Trophoblast cell (in vitro differentiated cells and primary cell): Measurements from ENCODE around the gene ATF2. TPM values are rescaled to one million over a fixed set of nuclear protein-coding genes. Genes with fewer than 3 reads are reported as not detected.

Experiments used
- DNase-seq, 2 donors: peaks; one replicate each; pipeline ENCODE4 v3.0.0-alpha.2; 2016
- H2AFZ ChIP-seq: 2 replicates; pipeline ENCODE4 v1.6.1; 2013; ENCODE audit warnings: low read length, moderate library complexity, mild to moderate bottlenecking; ENCODE audit not compliant: insufficient read depth, poor library complexity
- H2AK5ac ChIP-seq: 2 replicates; pipeline ENCODE4 v1.6.1; 2013; ENCODE audit warnings: mild to moderate bottlenecking, low read length
- H2BK120ac ChIP-seq: 2 replicates; pipeline ENCODE4 v1.6.1; 2013; ENCODE audit warnings: low read length, mild to moderate bottlenecking, moderate library complexity; ENCODE audit not compliant: insufficient read depth, poor library complexity
- H2BK12ac ChIP-seq: 2 replicates; pipeline ENCODE4 v1.6.1; 2013; ENCODE audit warnings: mild to moderate bottlenecking, low read length, moderate library complexity
- H2BK5ac ChIP-seq: 2 replicates; pipeline ENCODE4 v1.6.1; 2013; ENCODE audit warnings: low read length, low read depth, moderate library complexity, mild to moderate bottlenecking; ENCODE audit not compliant: poor library complexity
- H3K14ac ChIP-seq: 2 replicates; pipeline ENCODE4 v1.6.1; 2013; ENCODE audit warnings: mild to moderate bottlenecking, low read length
- H3K18ac ChIP-seq: 2 replicates; pipeline ENCODE4 v1.6.1; 2013; ENCODE audit warnings: mild to moderate bottlenecking, low read length
- H3K23ac ChIP-seq: 2 replicates; pipeline ENCODE4 v1.6.1; 2013; ENCODE audit warnings: low read length
- H3K27ac ChIP-seq: 2 replicates; pipeline ENCODE4 v1.5.1; 2013; ENCODE audit warnings: low read depth, mild to moderate bottlenecking, inconsistent platforms, low read length, moderate library complexity
- H3K27me3 ChIP-seq: 2 replicates; pipeline ENCODE4 v1.6.1; 2013; ENCODE audit warnings: inconsistent platforms, mild to moderate bottlenecking, low read length, moderate library complexity; ENCODE audit not compliant: insufficient read depth
- H3K36me3 ChIP-seq, 2 experiments: 1 replicate in 1 of 2; 2 replicates in 1 of 2; pipeline ENCODE4 v1.6.1; 2013; ENCODE audit warnings: low read length in 2 of 2, mild to moderate bottlenecking in 2 of 2, moderate library complexity in 1 of 2; ENCODE audit not compliant: insufficient read depth in 2 of 2, control insufficient read depth in 1 of 2
- H3K4ac ChIP-seq: 2 replicates; pipeline ENCODE4 v1.6.1; 2013; ENCODE audit warnings: low read depth, mild to moderate bottlenecking, low read length, moderate library complexity
- H3K4me1 ChIP-seq, 2 experiments: 1 replicate in 1 of 2; 2 replicates in 1 of 2; pipeline ENCODE4 v1.6.1; 2013; ENCODE audit warnings: low read length in 2 of 2, mild to moderate bottlenecking in 2 of 2, moderate library complexity in 1 of 2; ENCODE audit not compliant: insufficient read depth in 2 of 2, control insufficient read depth in 1 of 2
- H3K4me2 ChIP-seq: 2 replicates; pipeline ENCODE4 v1.6.1; 2013; ENCODE audit warnings: inconsistent platforms, mild to moderate bottlenecking, low read length, moderate library complexity
- H3K4me3 ChIP-seq: 2 replicates; pipeline ENCODE4 v1.5.1; 2013; ENCODE audit warnings: mild to moderate bottlenecking, low read depth, low read length, inconsistent platforms
- H3K79me1 ChIP-seq: one replicate; pipeline ENCODE4 v1.6.1; 2013; ENCODE audit warnings: low read length
- H3K79me2 ChIP-seq: 2 replicates; pipeline ENCODE4 v1.6.1; 2013; ENCODE audit warnings: low read length, mild to moderate bottlenecking; ENCODE audit not compliant: control insufficient read depth, insufficient read depth, poor library complexity
- H3K9ac ChIP-seq: 2 replicates; pipeline ENCODE4 v1.6.1; 2013; ENCODE audit warnings: mild to moderate bottlenecking, low read length
- H3K9me3 ChIP-seq: 2 replicates; pipeline ENCODE4 v1.6.1; 2013; ENCODE audit warnings: low read depth, mild to moderate bottlenecking, control low read depth, inconsistent platforms, low read length; ENCODE audit not compliant: insufficient read depth
- H4K12ac ChIP-seq: 2 replicates; pipeline ENCODE4 v1.6.1; 2013; ENCODE audit warnings: low read depth, mild to moderate bottlenecking, low read length, moderate library complexity
- H4K8ac ChIP-seq: 2 replicates; pipeline ENCODE4 v1.6.1; 2013; ENCODE audit warnings: low read depth, mild to moderate bottlenecking, low read length, moderate library complexity
- H4K91ac ChIP-seq: one replicate; pipeline ENCODE4 v1.6.1; 2013; ENCODE audit warnings: low read depth, mild to moderate bottlenecking, low read length, moderate library complexity
- WGBS: extraction: QIAGEN DNeasy Blood & Tissue Kit; methylation state at CpG from one replicate; pipeline ENCODE4 v1.1.7; 2013; ENCODE audit warnings: missing lambda C conversion rate; ENCODE audit not compliant: insufficient read length, insufficient coverage; ENCODE audit errors: extremely low coverage; 5-methylcytosine and 5-hydroxymethylcytosine counted together
- polyA plus RNA-seq: library from polyadenylated mRNA; stranded (reverse); fragments of 200-250 nt; gene quantifications from 2 replicates; pipeline ENCODE4 v1.2.3, GENCODE V29; 2013

The ATF2 gene
- 24.9 and 27.7 TPM in 2 replicates for polyA plus RNA-seq

- peaks cover 10% of the 10 kb centered on the region for H3K79me1 ChIP-seq
- peak within 1 kb of the TSS; percentile 83 for H3K27ac ChIP-seq
- peak within 1 kb of the TSS; percentile 88 for H4K91ac ChIP-seq
- no CpG with 5 or more reads among the region's 56 CpGs for WGBS
- H3K4me1 ChIP-seq = peaks cover 0 to 3% of the 10 kb centered on the region in 2 experiments
- peak within 1 kb of the TSS; percentile 95 for H2BK5ac ChIP-seq
- no peaks in the 10 kb centered on the region for H3K27me3 ChIP-seq
- H3K4ac ChIP-seq = peak within 1 kb of the TSS; percentile 92
- H3K36me3 ChIP-seq = peaks cover 0 to 2% of the 10 kb centered on the region in 2 experiments
- H4K8ac ChIP-seq = peak within 1 kb of the TSS; percentile 99
- H3K14ac ChIP-seq = peak within 1 kb of the TSS; percentile 99
- H2BK12ac ChIP-seq = peak within 1 kb of the TSS; percentile 71
- DNase-seq = peak; percentile 99 to 100
- peaks cover 15% of the 10 kb centered on the region for H3K79me2 ChIP-seq
- H3K18ac ChIP-seq = peak within 1 kb of the TSS; percentile 98
- H3K23ac ChIP-seq = no peak within 1 kb of the TSS
- peak within 1 kb of the TSS; percentile 92 for H4K12ac ChIP-seq
- H2BK120ac ChIP-seq = peak within 1 kb of the TSS; percentile 98
- no peaks in the 10 kb centered on the region for H3K9me3 ChIP-seq
- peak within 1 kb of the TSS; percentile 87 for H3K4me2 ChIP-seq
- peak within 1 kb of the TSS; percentile 87 for H2AFZ ChIP-seq
- peak within 1 kb of the TSS; percentile 88 for H3K9ac ChIP-seq
- peak within 1 kb of the TSS; percentile 94 for H3K4me3 ChIP-seq
- peak within 1 kb of the TSS; percentile 67 for H2AK5ac ChIP-seq
Measured at GRCh38 chr2:175167792-175168563, at the start of gene ATF2. Gene ATF2, minus strand, starts transcription at chr2:175168203. Its CDS starts 31,760 bp downstream, at chr2:175136443.

GRCh38 chr2:175207741-175208438 lies 39.9 kb upstream of the ATF2 start:
- H2AFZ ChIP-seq = no peak overlapping the region
- no peaks in the 10 kb centered on the region for H3K4me1 ChIP-seq
- no peak overlapping the region for H3K27ac ChIP-seq
- no peaks in the 10 kb centered on the region for H3K27me3 ChIP-seq
- H3K23ac ChIP-seq = no peak overlapping the region
- H3K9me3 ChIP-seq = no peaks in the 10 kb centered on the region
- no peak overlapping the region for H4K91ac ChIP-seq
- no peak overlapping the region for H3K4me3 ChIP-seq
- H3K14ac ChIP-seq = no peak overlapping the region
- H2AK5ac ChIP-seq = no peak overlapping the region
- H3K18ac ChIP-seq = no peak overlapping the region
- no peaks in the 10 kb centered on the region for H3K79me1 ChIP-seq
- H3K79me2 ChIP-seq = no peaks in the 10 kb centered on the region
- H3K36me3 ChIP-seq = no peaks in the 10 kb centered on the region
- DNase-seq = no peak
- WGBS = no CpG with 5 or more reads among the region's 6 CpGs
- H2BK5ac ChIP-seq = no peak overlapping the region
- no peak overlapping the region for H4K12ac ChIP-seq
- H4K8ac ChIP-seq = no peak overlapping the region
- no peak overlapping the region for H2BK120ac ChIP-seq
- no peak overlapping the region for H3K4me2 ChIP-seq
- H3K9ac ChIP-seq = no peak overlapping the region
- no peak overlapping the region for H3K4ac ChIP-seq
- H2BK12ac ChIP-seq = no peak overlapping the region

- H4K91ac ChIP-seq = no peak overlapping the region
- H3K79me1 ChIP-seq = no peaks in the 10 kb centered on the region
- no peak overlapping the region for H2BK120ac ChIP-seq
- H3K14ac ChIP-seq = no peak overlapping the region
- H3K4ac ChIP-seq = no peak overlapping the region
- WGBS = no CpG with 5 or more reads among the region's 3 CpGs
- H3K79me2 ChIP-seq = no peaks in the 10 kb centered on the region
- H2BK5ac ChIP-seq = no peak overlapping the region
- H3K27ac ChIP-seq = no peak overlapping the region
- no peak overlapping the region for H2AFZ ChIP-seq
- no peaks in the 10 kb centered on the region for H3K27me3 ChIP-seq
- H3K9ac ChIP-seq = no peak overlapping the region
- no peak overlapping the region for H2BK12ac ChIP-seq
- no peaks in the 10 kb centered on the region for H3K4me1 ChIP-seq
- no peak overlapping the region for H3K4me2 ChIP-seq
- H2AK5ac ChIP-seq = no peak overlapping the region
- no peaks in the 10 kb centered on the region for H3K9me3 ChIP-seq
- no peaks in the 10 kb centered on the region for H3K36me3 ChIP-seq
- H4K12ac ChIP-seq = no peak overlapping the region
- H3K4me3 ChIP-seq = no peak overlapping the region
- H3K23ac ChIP-seq = no peak overlapping the region
- no peak overlapping the region for H4K8ac ChIP-seq
- no peak for DNase-seq
- no peak overlapping the region for H3K18ac ChIP-seq
Measured at GRCh38 chr2:175206866-175207265, 38.9 kb upstream of the ATF2 start.

GRCh38 chr2:175205523-175205922 lies 37.5 kb upstream of the ATF2 start:
- Histone ChIP-seq H3K14ac (no peak overlapping the region), H4K91ac (no peak overlapping the region), H3K79me2 (no peaks in the 10 kb centered on the region), H3K4me1 (no peaks in the 10 kb centered on the region), H3K18ac (no peak overlapping the region), H3K4me2 (no peak overlapping the region), H3K36me3 (no peaks in the 10 kb centered on the region), H4K12ac (no peak overlapping the region), H4K8ac (no peak overlapping the region), H3K9ac (no peak overlapping the region), H2BK5ac (no peak overlapping the region), H2BK120ac (no peak overlapping the region), H3K9me3 (no peaks in the 10 kb centered on the region), H2AFZ (no peak overlapping the region), H2AK5ac (no peak overlapping the region), H3K4me3 (no peak overlapping the region), H3K4ac (no peak overlapping the region), H3K27me3 (no peaks in the 10 kb centered on the region), H2BK12ac (no peak overlapping the region), H3K23ac (no peak overlapping the region), H3K27ac (no peak overlapping the region), H3K79me1 (no peaks in the 10 kb centered on the region)
- DNase-seq = peak in 1 of 2 donors; percentile 4
- WGBS = no CpG with 5 or more reads among the region's 3 CpGs
